ENCODE data around the gene FAM174A. TPM values are rescaled to one million over a fixed set of nuclear protein-coding genes. Genes with fewer than 3 reads are reported as not detected.

The FAM174A gene
- total RNA-seq, result 10 to 100 TPM; 10.2 to 13.0 (median 10.4) TPM
- 11.7 TPM for total RNA-seq (2013)

DNA sequence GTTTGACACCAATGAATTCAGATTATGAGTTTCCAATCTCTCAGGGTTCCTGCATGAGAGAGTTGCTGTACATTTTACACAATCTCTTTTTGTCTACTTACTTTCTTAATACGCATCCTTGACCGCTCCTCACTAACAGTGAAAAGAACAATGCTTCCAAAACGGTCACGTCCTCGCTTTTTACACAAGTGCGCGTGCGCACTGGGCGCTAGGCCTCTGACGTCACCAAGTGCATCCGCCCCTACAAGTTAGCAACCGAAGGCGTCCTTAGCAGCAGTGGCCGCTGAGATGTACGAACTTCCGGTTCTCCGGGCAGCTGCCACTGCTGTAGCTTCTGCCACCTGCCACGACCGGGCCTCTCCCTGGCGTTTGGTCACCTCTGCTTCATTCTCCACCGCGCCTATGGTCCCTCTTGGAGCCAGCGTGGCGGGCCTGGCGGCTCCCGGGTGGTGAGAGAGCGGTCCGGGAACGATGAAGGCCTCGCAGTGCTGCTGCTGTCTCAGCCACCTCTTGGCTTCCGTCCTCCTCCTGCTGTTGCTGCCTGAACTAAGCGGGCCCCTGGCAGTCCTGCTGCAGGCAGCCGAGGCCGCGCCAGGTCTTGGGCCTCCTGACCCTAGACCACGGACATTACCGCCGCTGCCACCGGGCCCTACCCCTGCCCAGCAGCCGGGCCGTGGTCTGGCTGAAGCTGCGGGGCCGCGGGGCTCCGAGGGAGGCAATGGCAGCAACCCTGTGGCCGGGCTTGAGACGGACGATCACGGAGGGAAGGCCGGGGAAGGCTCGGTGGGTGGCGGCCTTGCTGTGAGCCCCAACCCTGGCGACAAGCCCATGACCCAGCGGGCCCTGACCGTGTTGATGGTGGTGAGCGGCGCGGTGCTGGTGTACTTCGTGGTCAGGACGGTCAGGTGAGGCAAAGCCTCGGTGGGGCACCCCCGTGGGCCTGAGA lies at the start of gene FAM174A:
Gene FAM174A (plus strand): TSS at position 315 of the 946 bp plus-strand sequence. CDS start 157 bp downstream, at position 472.
- Mint-ChIP-seq H3K4me1 (peaks cover 36 to 38% of the 10 kb centered on the region in 2 donors), H3K27me3 (ENCODE audit: low read depth in 2 of 2) (peaks cover 14 to 17% of the 10 kb centered on the region in 2 donors), H3K4me3 (peak within 1 kb of the TSS; percentile 96), H3K27ac (peak within 1 kb of the TSS; percentile 93 to 94), H3K36me3 (peaks cover 19% of the 10 kb centered on the region), H3K9me3 (peaks cover 12% of the 10 kb centered on the region in 2 donors)
- TF ChIP-seq, protein P1, sequence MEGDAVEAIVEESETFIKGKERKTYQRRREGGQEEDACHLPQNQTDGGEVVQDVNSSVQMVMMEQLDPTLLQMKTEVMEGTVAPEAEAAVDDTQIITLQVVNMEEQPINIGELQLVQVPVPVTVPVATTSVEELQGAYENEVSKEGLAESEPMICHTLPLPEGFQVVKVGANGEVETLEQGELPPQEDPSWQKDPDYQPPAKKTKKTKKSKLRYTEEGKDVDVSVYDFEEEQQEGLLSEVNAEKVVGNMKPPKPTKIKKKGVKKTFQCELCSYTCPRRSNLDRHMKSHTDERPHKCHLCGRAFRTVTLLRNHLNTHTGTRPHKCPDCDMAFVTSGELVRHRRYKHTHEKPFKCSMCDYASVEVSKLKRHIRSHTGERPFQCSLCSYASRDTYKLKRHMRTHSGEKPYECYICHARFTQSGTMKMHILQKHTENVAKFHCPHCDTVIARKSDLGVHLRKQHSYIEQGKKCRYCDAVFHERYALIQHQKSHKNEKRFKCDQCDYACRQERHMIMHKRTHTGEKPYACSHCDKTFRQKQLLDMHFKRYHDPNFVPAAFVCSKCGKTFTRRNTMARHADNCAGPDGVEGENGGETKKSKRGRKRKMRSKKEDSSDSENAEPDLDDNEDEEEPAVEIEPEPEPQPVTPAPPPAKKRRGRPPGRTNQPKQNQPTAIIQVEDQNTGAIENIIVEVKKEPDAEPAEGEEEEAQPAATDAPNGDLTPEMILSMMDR (IDR thresholded peaks at IDR 0.05), result no peak
- no peaks in the 10 kb centered on the region for H3K9me3 ChIP-seq (ENCODE audit: control insufficient read depth, insufficient read depth, low read length)
- peaks cover 9% of the 10 kb centered on the region for H3K4me1 ChIP-seq (ENCODE audit: control insufficient read depth, insufficient read depth, low read length)
- DNase-seq (peak; percentile 92 to 99), ATAC-seq (peak; percentile 91 to 93 (median 92))
- no peaks in the 10 kb centered on the region for H3K36me3 ChIP-seq (ENCODE audit: control insufficient read depth, insufficient read depth, low read length)
- peak within 1 kb of the TSS; percentile 95 for H3K27ac ChIP-seq (ENCODE audit: low read length)
- 2% methylated on average over 62 of the region's 62 CpGs for WGBS (ENCODE audit: insufficient coverage)
- peak within 1 kb of the TSS; percentile 88 for H3K4me3 ChIP-seq (ENCODE audit: low read length)
- no peaks in the 10 kb centered on the region for H3K27me3 ChIP-seq (ENCODE audit: control insufficient read depth, insufficient read depth, low read length)
- intact Hi-C loops (cut with micrococcal nuclease), result loop anchor here (1.0 kb wide), 1 partner anchor 367 kb away; no protein-coding TSS in a partner anchor

DNA sequence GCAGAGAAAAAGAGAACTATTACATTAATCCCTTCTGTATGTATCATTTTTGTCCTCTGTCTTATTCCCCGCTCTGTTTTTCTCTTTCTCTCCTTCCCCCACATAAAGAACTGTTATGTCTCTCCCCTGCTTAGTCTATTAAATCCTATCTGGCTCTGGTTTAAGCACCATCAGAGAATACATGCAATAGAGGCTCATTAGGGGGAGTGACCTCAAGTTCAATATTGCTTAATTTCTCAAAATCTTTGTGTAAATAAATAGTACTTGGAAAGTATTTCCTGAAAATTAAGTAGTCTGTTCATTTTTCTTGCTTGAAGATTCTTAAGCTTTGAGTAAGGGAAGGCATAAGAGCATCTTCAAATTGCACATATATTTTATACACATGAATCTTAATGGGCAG lies 41.2 kb upstream of the FAM174A start:
- DNase-seq (no peak), ATAC-seq (no peak)
- Histone ChIP-seq H3K4me3 (ENCODE audit: low read length) (no peak overlapping the region), H3K9me3 (ENCODE audit: control insufficient read depth, insufficient read depth, low read length) (no peaks in the 10 kb centered on the region), H3K27me3 (ENCODE audit: control insufficient read depth, insufficient read depth, low read length) (no peaks in the 10 kb centered on the region), H3K36me3 (ENCODE audit: control insufficient read depth, insufficient read depth, low read length) (no peaks in the 10 kb centered on the region), H3K4me1 (ENCODE audit: control insufficient read depth, insufficient read depth, low read length) (no peaks in the 10 kb centered on the region), H3K27ac (ENCODE audit: low read length) (no peak overlapping the region)
- no peak overlapping the region for H3K4me3 Mint-ChIP-seq
- no peaks in the 10 kb centered on the region for H3K4me1 Mint-ChIP-seq
- H3K9me3 Mint-ChIP-seq, result no peaks in the 10 kb centered on the region
- WGBS (ENCODE audit: insufficient coverage), result 100% methylated on average over 1 of the region's 1 CpG
- intact Hi-C loops (cut with micrococcal nuclease), result no loop called here
- H3K27ac Mint-ChIP-seq, result no peak overlapping the region
- no peaks in the 10 kb centered on the region for H3K27me3 Mint-ChIP-seq (ENCODE audit: low read depth in 2 of 2)
- TF ChIP-seq, protein P1 (IDR thresholded peaks at IDR 0.05), result no peak
- no peaks in the 10 kb centered on the region for H3K36me3 Mint-ChIP-seq

DNA sequence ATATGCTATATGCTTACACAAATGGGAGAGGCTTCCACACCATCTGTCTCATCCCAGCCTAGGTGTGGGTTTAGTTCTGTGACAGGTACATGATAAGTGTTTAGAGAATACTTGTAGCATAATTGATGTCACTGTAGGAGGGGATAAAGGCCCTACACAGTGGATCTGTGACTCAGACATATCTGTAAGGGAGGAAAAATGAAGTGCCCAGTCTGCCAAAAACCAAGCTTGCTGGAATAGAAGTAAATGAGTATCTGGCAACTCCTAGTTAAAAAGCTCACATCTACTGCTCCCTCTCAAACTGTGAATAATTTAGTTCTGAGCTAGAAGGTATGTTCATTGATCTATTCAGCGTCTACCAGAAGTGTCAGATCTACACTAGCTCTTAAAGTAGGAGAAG lies 38.9 kb upstream of the FAM174A start:
- H3K9me3 Mint-ChIP-seq, result no peaks in the 10 kb centered on the region
- no peaks in the 10 kb centered on the region for H3K4me1 ChIP-seq (ENCODE audit: control insufficient read depth, insufficient read depth, low read length)
- H3K27me3 ChIP-seq (ENCODE audit: control insufficient read depth, insufficient read depth, low read length), result no peaks in the 10 kb centered on the region
- no peak overlapping the region for H3K27ac ChIP-seq (ENCODE audit: low read length)
- no peaks in the 10 kb centered on the region for H3K36me3 ChIP-seq (ENCODE audit: control insufficient read depth, insufficient read depth, low read length)
- ATAC-seq (no peak), DNase-seq (no peak)
- H3K27me3 Mint-ChIP-seq (ENCODE audit: low read depth in 2 of 2), result no peaks in the 10 kb centered on the region
- H3K4me3 ChIP-seq (ENCODE audit: low read length), result no peak overlapping the region
- no peak overlapping the region for H3K27ac Mint-ChIP-seq
- WGBS (ENCODE audit: insufficient coverage), result no CpG with 5 or more reads among the region's 1 CpG
- H3K4me3 Mint-ChIP-seq, result no peak overlapping the region
- intact Hi-C loops (cut with micrococcal nuclease), result no loop called here
- H3K4me1 Mint-ChIP-seq, result no peaks in the 10 kb centered on the region
- no peaks in the 10 kb centered on the region for H3K9me3 ChIP-seq (ENCODE audit: control insufficient read depth, insufficient read depth, low read length)
- H3K36me3 Mint-ChIP-seq, result no peaks in the 10 kb centered on the region
- TF ChIP-seq, protein P1 (IDR thresholded peaks at IDR 0.05), result no peak
